ENCODE results near the gene FAM20B.

The FAM20B gene

GRCh38 chr1:179087665-179088064 is 62.0 kb downstream of the FAM20B start:
- Histone ChIP-seq H3K4me1 (ENCODE audit: control insufficient read depth, low read length) (peaks cover 61% of the 10 kb centered on the region), H3K36me3 (ENCODE audit: control insufficient read depth, low read length) (peaks cover 87% of the 10 kb centered on the region), H3K4me3 (ENCODE audit: low read length) (peak overlapping the region; percentile 22), H3K79me2 (ENCODE audit: control insufficient read depth, low read length) (peaks cover 87% of the 10 kb centered on the region), H4K20me1 (ENCODE audit: control insufficient read depth, insufficient read depth, low read depth, low read length) (peaks cover 14% of the 10 kb centered on the region; the same call in 1 of the 2 replicates), H3K9me2 (replicated peaks; ENCODE audit: control insufficient read depth, low read length) (no peaks in the 10 kb centered on the region), H3K4me2 (ENCODE audit: low read length) (peak overlapping the region; percentile 53), H3F3A (ENCODE audit: control insufficient read depth, insufficient read depth) (peaks cover 4% of the 10 kb centered on the region), H3K9me3 (ENCODE audit: control insufficient read depth, insufficient read depth, low read length) (no peaks in the 10 kb centered on the region), H3K27ac (ENCODE audit: low read depth, low read length) (peak overlapping the region; percentile 64), H3K27me3 (ENCODE audit: control insufficient read depth, low read length) (no peaks in the 10 kb centered on the region)
- no peak for TF ChIP-seq EZH2phosphoT487 (IDR thresholded peaks at IDR 0.05; ENCODE audit: borderline replicate concordance, low read length)
- TF ChIP-seq CTCF (IDR thresholded peaks at IDR 0.05; ENCODE audit: low read depth, low read length, poor library complexity, severe bottlenecking), result no peak

- no peak overlapping the region for H3K27ac ChIP-seq (ENCODE audit: low read depth, low read length)
Measured at GRCh38 chr1:179089827-179090482, 64.3 kb downstream of the FAM20B start.

GRCh38 chr1:179090522-179090921 is 64.8 kb downstream of the FAM20B start:
- Histone ChIP-seq H3K4me2 (ENCODE audit: low read length) (no peak overlapping the region), H3K9me3 (ENCODE audit: control insufficient read depth, insufficient read depth, low read length) (no peaks in the 10 kb centered on the region), H4K20me1 (ENCODE audit: control insufficient read depth, insufficient read depth, low read depth, low read length) (peaks cover 18% of the 10 kb centered on the region; the same call in 1 of the 2 replicates), H3K27me3 (ENCODE audit: control insufficient read depth, low read length) (no peaks in the 10 kb centered on the region), H3K9me2 (replicated peaks; ENCODE audit: control insufficient read depth, low read length) (no peaks in the 10 kb centered on the region), H3K36me3 (ENCODE audit: control insufficient read depth, low read length) (peaks cover 93% of the 10 kb centered on the region), H3K4me1 (ENCODE audit: control insufficient read depth, low read length) (peaks cover 40% of the 10 kb centered on the region), H3K79me2 (ENCODE audit: control insufficient read depth, low read length) (peaks cover 58% of the 10 kb centered on the region), H3K27ac (ENCODE audit: low read depth, low read length) (no peak overlapping the region), H3F3A (ENCODE audit: control insufficient read depth, insufficient read depth) (peaks cover 5% of the 10 kb centered on the region), H3K4me3 (ENCODE audit: low read length) (no peak overlapping the region)
- no peak for TF ChIP-seq CTCF (IDR thresholded peaks at IDR 0.05; ENCODE audit: low read depth, low read length, poor library complexity, severe bottlenecking)
- no peak for TF ChIP-seq EZH2phosphoT487 (IDR thresholded peaks at IDR 0.05; ENCODE audit: borderline replicate concordance, low read length)

More at GRCh38 chr1:179089827-179090482, 64.3 kb downstream of the FAM20B start:
- H3K27me3 ChIP-seq (ENCODE audit: control insufficient read depth, low read length), result no peaks in the 10 kb centered on the region
- peaks cover 64% of the 10 kb centered on the region for H3K79me2 ChIP-seq (ENCODE audit: control insufficient read depth, low read length)
- H4K20me1 ChIP-seq (ENCODE audit: control insufficient read depth, insufficient read depth, low read depth, low read length), result peaks cover 18% of the 10 kb centered on the region; the same call in 1 of the 2 replicates
- H3K4me3 ChIP-seq (ENCODE audit: low read length), result no peak overlapping the region
- H3K4me2 ChIP-seq (ENCODE audit: low read length), result no peak overlapping the region; the same call in 1 of the 2 replicates
- no peaks in the 10 kb centered on the region for H3K9me2 ChIP-seq (replicated peaks; ENCODE audit: control insufficient read depth, low read length)
- peaks cover 4% of the 10 kb centered on the region; the same call in 1 of the 2 replicates for H3F3A ChIP-seq (ENCODE audit: control insufficient read depth, insufficient read depth)
- no peaks in the 10 kb centered on the region for H3K9me3 ChIP-seq (ENCODE audit: control insufficient read depth, insufficient read depth, low read length)
- no peak for TF ChIP-seq CTCF (IDR thresholded peaks at IDR 0.05; ENCODE audit: low read depth, low read length, poor library complexity, severe bottlenecking)
- TF ChIP-seq EZH2phosphoT487 (IDR thresholded peaks at IDR 0.05; ENCODE audit: borderline replicate concordance, low read length), result no peak
- H3K4me1 ChIP-seq (ENCODE audit: control insufficient read depth, low read length), result peaks cover 46% of the 10 kb centered on the region
- peaks cover 93% of the 10 kb centered on the region for H3K36me3 ChIP-seq (ENCODE audit: control insufficient read depth, low read length)

Data from DOHH2 (cell line).